Tibial artery (tissue), 4 donors: ENCODE measurements around the gene GPC6.

Experiments
- DNase-seq, 2 donors: peaks; one replicate each; pipeline ENCODE4 v3.0.0-alpha.2; 2019
- H3K27ac ChIP-seq, 2 donors: fragments of 200-600 bp; sonication (generic) in 1 of 2; 1 replicate in 1 of 2; 2 replicates in 1 of 2; pipeline ENCODE4 v1.5.1; 2018 to 2019; ENCODE audit warnings: mild to moderate bottlenecking in 1 of 2
- H3K27me3 ChIP-seq, 2 donors: fragments of 200-600 bp; sonication (generic) in 1 of 2; one replicate each; pipeline versions ENCODE4 v1.5.1 to v1.6.0; 2016 to 2019
- H3K36me3 ChIP-seq, 3 donors: fragments of 200-600 bp; sonication (generic) in 2 of 3; one replicate each; pipeline ENCODE4 v1.5.1; 2016 to 2019; ENCODE audit warnings: mild to moderate bottlenecking in 2 of 3
- H3K4me1 ChIP-seq, 4 donors: fragments of 200-600 bp; sonication (generic) in 2 of 4; 1 replicate in 3 of 4; 2 replicates in 1 of 4; pipeline ENCODE4 v1.5.1; 2016 to 2019
- H3K4me3 ChIP-seq, 2 donors: fragments of 200-600 bp; sonication (generic) in 1 of 2; 1 replicate in 1 of 2; 2 replicates in 1 of 2; pipeline ENCODE4 v1.5.1; 2018 to 2019; ENCODE audit warnings: mild to moderate bottlenecking in 2 of 2
- H3K9me3 ChIP-seq, 3 donors: fragments of 200-600 bp; sonication (generic) in 1 of 3; one replicate each; pipeline ENCODE4 v1.5.1; 2016 to 2019
- intact Hi-C: fragments of 100-400 bp; cut with DNase I; formaldehyde crosslinking; loops from one replicate; pipeline ENCODE4 v1.15.0; 2023; ENCODE audit warnings: low total_unique reads
- TF ChIP-seq, protein P1 (sequence below), 2 experiments: fragments of 200-600 bp in 1 of 2; fragments of 450-650 bp in 1 of 2; IDR thresholded peaks; one replicate each; pipeline ENCODE4 v1.5.1; 2017 to 2019; ENCODE audit warnings: antibody characterized with exemption in 2 of 2, mild to moderate bottlenecking in 1 of 2, moderate library complexity in 1 of 2

Gene GPC6

DNA sequence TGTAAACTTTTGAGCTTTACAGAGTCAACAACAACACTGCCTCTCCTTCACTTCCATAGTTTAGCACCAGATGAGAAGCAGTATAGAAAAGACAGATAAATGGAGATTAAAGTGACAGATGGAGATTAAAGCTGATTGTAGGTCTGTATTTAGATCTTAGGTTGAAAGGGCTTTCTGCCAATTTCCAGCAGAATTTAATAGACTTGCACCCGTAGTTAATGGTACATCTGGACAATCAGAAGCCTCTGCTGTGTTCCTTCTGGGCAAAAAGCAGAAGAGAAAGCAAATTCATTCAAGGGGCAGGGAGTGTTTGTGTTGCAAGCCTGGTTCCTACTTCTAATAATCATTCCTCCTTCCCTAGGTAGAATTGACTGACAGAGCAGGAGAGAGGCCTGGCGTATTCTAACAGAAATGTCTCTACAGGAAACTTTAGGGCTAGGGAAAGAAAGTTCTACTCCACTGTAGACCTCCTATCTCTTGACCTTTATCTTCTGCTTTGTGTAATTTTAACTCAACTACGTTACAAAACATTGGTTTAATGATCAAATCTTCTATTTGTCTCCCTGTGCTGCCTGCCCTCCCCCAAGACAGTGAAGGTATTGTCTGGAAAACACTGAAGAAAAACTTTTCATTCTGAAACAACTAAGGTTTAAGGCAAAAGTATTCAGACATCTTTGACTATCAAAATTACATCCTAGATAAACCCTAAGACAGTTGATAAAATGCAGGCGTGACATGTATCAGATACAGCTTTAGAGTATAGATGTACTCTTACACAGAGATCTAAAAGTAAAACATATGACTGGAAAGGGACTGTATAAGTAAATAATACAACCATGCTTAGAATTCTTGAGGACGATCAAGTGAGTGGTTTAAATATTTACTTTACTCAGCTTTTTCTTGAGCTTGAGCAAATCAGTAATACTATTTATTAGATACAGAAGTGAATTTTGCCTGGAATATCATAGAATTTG is 44.4 kb downstream of the GPC6 start:
- Histone ChIP-seq H3K4me1 (peaks cover 0 to 11% (median 0%) of the 10 kb centered on the region in 4 donors), H3K27ac (no peak overlapping the region), H3K9me3 (no peaks in the 10 kb centered on the region), H3K27me3 (no peaks in the 10 kb centered on the region), H3K36me3 (no peaks in the 10 kb centered on the region), H3K4me3 (no peak overlapping the region)
- intact Hi-C loops: no loop called here
- TF ChIP-seq, protein P1, sequence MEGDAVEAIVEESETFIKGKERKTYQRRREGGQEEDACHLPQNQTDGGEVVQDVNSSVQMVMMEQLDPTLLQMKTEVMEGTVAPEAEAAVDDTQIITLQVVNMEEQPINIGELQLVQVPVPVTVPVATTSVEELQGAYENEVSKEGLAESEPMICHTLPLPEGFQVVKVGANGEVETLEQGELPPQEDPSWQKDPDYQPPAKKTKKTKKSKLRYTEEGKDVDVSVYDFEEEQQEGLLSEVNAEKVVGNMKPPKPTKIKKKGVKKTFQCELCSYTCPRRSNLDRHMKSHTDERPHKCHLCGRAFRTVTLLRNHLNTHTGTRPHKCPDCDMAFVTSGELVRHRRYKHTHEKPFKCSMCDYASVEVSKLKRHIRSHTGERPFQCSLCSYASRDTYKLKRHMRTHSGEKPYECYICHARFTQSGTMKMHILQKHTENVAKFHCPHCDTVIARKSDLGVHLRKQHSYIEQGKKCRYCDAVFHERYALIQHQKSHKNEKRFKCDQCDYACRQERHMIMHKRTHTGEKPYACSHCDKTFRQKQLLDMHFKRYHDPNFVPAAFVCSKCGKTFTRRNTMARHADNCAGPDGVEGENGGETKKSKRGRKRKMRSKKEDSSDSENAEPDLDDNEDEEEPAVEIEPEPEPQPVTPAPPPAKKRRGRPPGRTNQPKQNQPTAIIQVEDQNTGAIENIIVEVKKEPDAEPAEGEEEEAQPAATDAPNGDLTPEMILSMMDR (IDR thresholded peaks at IDR 0.05): no peak
- DNase-seq: no peak

DNA sequence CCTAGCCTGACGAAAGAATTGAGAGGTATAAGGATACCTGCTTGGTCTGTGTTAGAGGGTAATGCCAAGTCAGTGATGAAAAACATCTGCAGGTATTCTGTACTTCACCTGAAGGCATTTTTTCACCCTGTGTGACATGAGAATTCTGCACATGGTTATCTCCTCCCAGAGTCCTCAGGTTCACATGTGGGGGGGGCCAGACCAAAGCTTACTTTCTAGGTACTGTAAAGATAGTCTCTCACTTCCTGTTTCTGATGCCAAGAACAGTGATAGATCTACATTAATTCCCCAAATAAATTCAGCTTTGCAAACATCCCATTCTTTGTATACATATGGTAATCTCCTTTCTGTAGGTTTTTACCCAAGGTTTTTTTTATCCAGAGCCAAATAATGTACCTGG is 53.4 kb downstream of the GPC6 start:
- TF ChIP-seq, protein P1 (IDR thresholded peaks at IDR 0.05): no peak
- no peak for DNase-seq
- no peaks in the 10 kb centered on the region for H3K27me3 ChIP-seq
- H3K4me1 ChIP-seq: no peaks in the 10 kb centered on the region
- no peaks in the 10 kb centered on the region for H3K9me3 ChIP-seq
- H3K4me3 ChIP-seq: no peak overlapping the region
- no peaks in the 10 kb centered on the region for H3K36me3 ChIP-seq
- intact Hi-C loops: no loop called here
- no peak overlapping the region for H3K27ac ChIP-seq

DNA sequence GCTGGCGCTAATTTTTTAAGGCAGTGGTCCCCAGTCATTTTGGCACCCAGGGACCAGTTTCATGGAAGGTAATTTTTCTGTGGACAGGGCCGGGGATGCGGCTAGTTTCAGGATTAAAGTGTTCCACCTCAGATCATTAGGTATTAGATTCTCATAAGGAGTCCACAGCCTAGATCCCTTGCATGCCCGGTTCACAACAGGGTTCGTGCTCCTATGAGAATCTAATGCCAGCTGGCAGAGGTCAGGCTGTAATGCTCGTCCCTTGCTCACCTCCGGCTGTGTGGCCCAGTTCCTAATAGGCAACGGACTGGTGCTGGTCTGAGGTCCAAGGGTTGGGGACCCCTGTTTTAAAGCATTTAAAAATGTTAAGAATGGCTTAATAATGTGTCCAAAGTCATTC is 54.1 kb downstream of the GPC6 start:
- no peak for DNase-seq
- TF ChIP-seq, protein P1 (IDR thresholded peaks at IDR 0.05): no peak
- H3K4me3 ChIP-seq: no peak overlapping the region
- no peaks in the 10 kb centered on the region for H3K9me3 ChIP-seq
- H3K36me3 ChIP-seq: no peaks in the 10 kb centered on the region
- no peak overlapping the region for H3K27ac ChIP-seq
- intact Hi-C loops: no loop called here
- no peaks in the 10 kb centered on the region for H3K4me1 ChIP-seq
- no peaks in the 10 kb centered on the region for H3K27me3 ChIP-seq

GRCh38 chr13:93283255-93283654 is 56.6 kb downstream of the GPC6 start:
- no peaks in the 10 kb centered on the region for H3K27me3 ChIP-seq
- DNase-seq: no peak
- no peak overlapping the region for H3K4me3 ChIP-seq
- no peaks in the 10 kb centered on the region for H3K4me1 ChIP-seq
- no peaks in the 10 kb centered on the region for H3K9me3 ChIP-seq
- TF ChIP-seq, protein P1 (IDR thresholded peaks at IDR 0.05): no peak
- intact Hi-C loops: no loop called here
- no peaks in the 10 kb centered on the region for H3K36me3 ChIP-seq
- no peak overlapping the region for H3K27ac ChIP-seq

DNA sequence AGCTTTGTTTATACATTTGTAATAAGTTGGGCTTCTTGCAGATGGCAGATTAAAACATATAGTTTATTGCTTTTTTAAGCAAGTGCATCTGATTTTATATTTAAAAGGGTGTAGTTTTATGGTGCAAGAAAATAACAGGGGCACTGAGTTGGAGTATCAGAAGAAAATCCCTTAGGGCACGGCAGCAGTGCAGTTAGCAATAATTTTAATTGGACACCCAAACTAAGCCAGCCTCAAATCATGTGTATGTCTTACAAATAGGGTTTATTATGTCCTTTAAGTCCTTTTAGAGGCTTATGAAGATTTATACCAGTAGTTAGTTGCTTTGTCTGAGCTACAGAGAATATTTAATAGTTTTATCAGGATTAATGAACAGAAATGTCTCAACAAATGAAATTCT is 57.5 kb downstream of the GPC6 start:
- H3K36me3 ChIP-seq: no peaks in the 10 kb centered on the region
- no peaks in the 10 kb centered on the region for H3K27me3 ChIP-seq
- H3K4me3 ChIP-seq: no peak overlapping the region
- H3K4me1 ChIP-seq: no peaks in the 10 kb centered on the region
- intact Hi-C loops: no loop called here
- no peaks in the 10 kb centered on the region for H3K9me3 ChIP-seq
- no peak for DNase-seq
- TF ChIP-seq, protein P1 (IDR thresholded peaks at IDR 0.05): no peak
- H3K27ac ChIP-seq: no peak overlapping the region
